Activated T-cell treated with anti-CD3 and anti-CD28 coated beads for 24 hours (primary cell): Measurements from ENCODE around the gene PANK4.
A peak's percentile ranks its signal among the peaks of the same experiment; 100 is the strongest.

Source experiments
- DNase-seq: peaks from one replicate; pipeline ENCODE4 v3.0.0-alpha.2; 2020; ENCODE audit warnings: low read depth

Gene PANK4

DNA sequence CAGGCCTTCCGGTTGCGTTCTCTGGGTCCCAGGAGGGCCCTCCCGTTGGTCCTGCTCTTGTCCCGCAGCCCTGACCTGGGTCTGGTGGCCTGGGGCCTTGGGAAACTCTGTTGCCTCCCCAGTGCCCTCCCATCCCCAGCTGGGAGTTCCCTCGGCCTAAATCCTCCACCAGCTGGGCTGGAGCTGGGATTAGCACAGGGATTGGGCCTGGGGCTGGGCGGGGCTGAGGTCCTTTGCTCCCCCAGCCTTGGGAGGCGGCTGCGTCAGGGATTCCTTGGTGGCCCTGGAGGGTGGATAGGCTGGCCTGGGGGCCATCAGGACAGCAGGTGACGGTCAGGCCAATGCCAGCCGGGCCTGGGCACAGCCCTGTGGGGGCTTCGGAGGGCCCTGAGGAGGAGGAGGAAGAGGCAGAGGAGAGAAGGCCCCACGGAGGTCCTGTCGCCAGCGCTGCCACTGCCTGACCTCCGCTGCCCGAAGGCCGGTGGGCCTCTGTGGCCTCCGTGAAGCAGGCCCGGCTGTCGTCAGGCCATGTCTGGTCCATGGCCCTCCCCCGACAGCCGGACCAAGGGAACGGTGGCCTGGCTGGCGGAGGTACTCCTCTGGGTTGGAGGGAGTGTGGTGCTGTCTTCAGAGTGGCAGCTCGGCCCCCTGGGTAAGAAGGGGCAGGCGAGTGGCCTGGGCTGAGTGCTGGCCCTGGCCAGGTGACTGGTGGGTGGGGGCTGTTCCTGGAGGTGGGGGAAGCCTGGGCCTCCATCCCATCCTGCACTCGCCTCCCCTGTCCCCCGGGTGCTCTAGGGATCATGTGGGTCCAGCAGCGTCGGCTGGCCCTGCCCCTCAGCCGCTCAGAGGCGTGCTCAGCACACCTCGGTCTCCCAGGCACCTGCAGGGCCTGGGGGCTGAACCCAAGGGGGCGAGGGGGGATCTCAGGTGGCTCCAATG lies 50.1 kb downstream of the PANK4 start, which contains the start of gene PLCH2:
Gene PLCH2 (plus strand): TSS at position 229 of the 939 bp plus-strand sequence. CDS start 300 bp downstream, at position 529.
- DNase-seq, result no peak

DNA sequence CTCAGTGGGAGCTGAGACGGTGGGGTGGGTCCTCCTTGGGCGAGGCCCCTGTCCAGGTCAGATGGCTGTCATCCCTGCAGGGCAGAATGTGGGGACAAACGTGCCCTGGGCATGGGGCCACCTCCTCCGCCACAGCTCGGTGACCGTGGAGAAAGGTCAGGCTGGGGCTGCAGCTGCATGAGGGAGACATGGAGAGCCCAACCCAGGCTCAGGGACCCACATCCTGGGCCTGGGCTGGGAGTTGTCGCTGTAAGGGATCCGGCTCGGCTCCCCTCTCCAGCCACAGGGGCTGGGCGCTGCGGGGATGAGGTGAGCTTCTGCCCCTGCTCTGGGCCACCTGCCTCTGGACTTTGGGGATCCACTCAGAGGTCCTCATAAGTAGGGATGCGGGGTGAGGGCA lies 50.8 kb downstream of the PANK4 start:
- DNase-seq, result no peak

DNA sequence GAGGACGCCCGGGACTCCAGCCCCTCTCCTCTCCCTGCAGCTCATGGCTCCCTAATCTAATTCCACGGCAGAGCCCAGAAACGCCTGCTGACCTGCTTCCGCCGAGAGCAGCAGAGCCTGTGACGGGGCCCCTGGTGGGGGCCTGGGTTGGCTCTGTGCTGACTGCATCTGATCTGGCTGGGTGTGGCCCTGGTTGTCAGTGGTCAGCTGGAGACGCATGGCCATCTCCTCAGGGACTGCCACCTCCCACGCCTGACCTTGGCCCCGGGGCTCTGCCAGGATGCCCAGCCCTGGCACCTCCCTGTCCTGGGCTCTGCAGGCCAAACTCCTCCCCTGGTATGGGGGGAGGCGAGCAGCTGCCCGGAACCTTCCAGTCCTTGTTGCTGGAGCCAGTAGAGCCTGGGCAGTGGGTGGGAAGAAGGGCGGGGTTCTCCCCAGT lies 51.4 kb downstream of the PANK4 start:
- DNase-seq, result no peak

DNA sequence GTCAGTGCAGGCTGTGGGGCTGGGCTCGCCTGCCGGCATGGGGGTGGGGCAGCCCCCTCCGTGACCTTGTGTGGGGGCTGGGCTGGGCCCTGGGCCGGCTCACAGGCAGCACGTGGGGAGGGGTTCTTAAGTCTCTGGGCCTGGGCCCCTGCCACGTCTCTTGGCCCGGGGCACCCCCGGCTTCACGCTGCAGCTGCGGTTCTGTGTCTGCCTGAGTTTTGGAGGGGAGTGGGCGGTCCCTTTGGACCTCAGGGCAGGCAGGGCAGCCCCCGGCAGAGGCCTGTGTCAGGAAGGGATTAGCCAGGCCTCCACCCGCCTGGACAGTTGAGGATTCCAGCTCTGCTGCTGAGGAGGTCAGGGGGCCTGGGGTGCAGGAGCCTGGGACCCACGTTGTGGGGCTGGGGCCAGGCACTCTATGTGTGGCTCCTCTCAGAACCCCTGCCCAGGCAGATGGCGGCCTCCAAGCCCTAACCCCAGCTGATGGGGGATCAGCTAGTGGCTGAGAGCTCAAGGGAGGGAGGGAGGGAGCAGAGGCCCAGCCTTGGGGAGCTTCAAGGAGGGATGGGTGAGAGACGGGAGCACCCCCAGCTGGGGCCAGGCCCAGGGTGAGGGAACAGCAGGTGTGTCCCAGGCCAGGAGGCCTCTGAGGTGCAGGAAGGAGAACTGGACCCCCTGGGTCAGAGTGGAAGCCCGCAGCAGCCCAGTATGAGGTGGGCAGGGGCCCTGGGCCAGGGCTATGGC lies 52.1 kb downstream of the PANK4 start:
- DNase-seq, result no peak

DNA sequence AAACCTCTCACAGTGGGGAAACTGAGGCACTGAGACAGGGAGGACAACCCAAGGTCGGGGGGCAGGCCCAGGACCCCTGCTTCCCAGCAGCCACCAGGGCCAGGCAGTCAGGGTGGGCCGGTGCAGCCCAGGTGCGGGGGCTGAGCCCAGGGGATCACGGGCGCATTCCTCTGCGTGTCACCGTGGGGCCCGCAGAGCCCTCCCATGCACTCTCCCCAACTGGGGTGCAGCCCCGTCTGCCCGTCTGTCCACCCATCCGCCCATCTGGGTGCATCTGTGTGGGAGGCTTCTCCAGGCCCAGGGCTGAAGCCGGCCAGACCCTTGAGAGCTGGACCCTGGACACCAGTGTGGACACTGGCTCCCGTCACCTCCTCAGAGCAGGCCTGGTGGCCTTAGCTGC lies 53.2 kb downstream of the PANK4 start:
- DNase-seq, result no peak

DNA sequence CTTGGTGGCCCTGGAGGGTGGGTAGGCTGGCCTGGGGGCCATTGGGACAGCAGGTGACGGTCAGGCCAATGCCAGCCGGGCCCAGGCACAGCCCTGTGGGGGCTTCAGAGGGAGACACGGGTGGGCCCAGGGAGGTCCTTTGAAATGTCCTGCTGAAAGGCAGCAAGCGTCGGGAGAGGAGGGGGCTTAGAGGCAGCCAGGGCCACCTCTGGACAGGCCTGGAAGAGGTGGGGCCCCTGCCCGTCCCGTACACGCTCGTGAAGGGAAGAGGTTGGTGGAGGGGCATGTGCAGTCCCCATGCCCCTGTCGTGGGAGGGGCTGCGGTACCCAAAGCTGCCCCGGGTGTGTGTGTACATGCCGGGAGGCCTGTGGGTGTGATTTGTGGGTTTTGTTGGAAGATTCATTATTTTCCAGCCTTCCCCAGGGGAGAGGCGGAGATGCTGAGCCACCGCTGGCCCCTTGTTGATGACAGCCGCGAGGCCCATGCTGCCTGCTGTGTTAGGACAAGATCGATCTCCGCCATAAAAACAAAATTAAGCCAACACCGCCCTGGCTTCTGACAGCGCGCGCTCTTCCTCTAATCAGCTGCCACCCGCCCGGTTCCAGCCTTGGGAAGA lies 53.7 kb downstream of the PANK4 start:
- DNase-seq, result no peak

DNA sequence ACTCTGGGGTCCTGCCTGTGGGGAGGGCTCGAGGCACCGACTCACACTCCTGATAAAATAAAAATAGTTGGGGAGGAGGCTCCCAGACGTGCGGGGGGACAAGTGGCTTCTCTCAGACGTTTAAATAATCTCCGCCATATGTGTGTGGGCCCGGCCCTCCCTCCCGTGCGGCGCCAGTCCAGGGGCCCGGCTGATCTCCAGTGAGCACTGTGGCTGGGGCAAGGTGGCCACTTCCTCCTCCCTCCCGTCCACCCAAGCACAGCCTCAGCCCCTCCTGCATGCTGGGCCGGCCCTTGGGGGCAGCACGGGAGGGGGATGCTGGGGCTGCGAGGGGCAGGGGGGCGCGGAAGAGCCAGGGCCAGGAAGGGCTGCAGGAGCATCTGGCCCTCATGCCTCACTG lies 54.3 kb downstream of the PANK4 start:
- DNase-seq, result no peak

DNA sequence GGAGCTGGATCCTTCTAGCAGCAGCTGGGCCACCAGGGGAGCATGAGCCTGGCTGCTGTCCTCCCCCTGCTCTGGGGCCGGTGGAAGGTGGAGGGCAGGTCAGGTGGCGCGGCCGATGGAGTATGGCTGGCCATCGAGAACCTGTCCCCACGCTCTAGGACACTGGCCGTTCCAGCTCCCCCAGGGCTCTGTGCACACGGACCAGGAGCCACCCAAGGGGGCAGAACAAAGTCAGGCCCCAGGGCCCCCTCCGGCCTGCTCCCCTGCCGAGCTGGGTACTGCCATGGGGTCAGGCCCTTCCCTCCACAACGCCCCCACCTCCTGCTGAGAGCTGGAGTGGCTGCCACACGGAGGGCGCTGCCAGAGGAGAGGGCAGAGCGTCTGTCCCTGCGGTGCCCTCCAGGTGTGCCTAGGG lies 54.8 kb downstream of the PANK4 start:
- no peak for DNase-seq

DNA sequence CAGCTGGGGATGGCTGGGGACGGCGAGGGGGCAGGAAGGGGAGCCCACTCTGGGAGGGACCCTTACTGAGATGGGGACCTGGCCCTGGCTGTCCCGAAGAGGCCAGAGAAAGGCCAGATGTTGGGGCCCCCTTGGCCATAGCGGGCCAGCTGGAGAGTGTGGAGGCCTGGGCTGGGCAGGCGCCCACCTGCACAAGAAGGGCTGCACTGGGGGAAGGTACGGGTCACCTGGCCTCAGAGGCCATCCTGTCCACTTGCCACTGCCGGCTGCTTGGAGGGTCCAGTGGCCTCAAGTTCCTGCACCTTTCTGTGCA lies 55.3 kb downstream of the PANK4 start:
- no peak for DNase-seq

DNA sequence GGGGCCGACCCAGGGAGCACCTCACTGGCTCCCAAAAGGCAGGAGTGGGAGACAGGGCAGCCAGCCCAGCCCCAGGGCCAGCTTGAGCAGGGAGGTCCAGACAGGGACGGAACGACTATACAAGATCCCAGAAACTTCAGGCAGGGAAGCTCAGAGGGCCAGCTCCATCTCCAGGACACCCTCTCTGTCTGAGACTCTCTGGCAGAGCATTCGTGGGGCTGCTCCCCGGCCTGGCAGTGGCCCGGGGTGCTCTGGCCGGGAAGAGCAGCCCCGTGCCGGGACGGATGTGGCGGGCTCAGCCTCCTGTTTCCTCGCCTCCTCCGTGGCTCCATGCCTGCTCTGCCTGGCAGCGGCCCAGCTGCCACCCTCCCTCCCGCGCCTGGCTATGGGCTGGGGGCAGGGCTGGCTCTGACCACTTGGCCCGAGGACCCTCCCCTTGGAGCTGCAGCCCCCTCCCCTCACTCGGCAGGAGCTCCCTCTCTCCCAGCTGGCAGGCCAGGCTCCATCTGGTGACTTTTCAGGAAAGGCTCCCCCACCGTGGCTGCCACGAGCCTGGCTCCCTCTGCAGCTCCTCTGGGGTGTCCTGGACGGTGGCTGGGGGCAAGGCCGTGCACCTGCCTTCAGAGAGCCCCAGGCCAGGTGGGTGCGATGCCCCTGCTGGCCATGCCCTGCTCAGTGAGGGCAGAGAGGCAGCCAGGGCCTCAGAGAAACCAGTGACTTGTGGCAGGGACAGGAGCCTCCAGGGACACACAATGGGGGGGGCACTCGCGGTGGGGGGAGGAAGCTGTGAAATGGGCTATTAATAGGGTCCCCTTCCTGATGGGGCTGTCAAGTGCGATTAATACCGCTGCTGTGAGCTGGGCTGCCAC lies 55.9 kb downstream of the PANK4 start:
- no peak for DNase-seq

DNA sequence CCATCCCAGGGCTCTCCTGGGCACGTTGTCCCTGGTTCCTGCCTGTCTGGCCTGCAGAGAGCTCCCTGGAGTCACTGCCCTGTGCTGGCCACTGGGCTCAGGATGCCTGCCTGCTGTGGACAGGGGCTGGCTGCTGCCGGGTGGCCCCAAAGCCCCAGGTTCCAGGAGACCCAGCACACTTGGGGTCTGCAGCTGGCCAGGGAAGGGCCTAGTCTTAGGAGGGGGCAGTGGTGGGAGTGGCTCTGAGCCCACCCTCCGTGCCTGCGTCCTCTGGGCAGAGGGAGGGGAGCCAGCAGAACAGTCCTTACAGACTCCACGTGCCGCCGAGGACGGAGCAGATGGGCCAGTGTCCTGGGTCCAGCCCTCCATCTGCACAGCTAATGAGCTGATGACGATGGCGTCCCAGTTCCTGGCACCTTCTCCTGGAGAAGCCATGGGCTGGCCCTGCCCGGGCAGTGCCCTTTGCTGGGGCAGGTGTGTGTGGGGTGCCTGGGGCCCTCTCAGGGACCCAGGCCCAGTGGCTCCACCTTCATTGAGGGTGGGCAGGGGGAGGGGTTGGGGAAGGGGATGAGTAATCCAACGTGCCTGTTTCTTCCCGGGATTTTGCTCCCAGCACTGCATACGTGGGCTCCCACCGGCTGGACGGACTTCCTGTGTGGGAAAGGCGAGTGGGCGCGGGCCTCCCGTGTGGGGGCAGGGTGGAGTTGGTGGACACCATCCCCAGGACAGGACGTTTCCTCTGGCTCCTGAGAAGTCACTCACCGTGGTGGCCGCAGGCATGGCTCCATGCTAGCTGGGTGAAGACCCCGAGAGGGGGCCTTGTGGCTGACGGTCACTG lies 57.1 kb downstream of the PANK4 start:
- DNase-seq, result no peak

DNA sequence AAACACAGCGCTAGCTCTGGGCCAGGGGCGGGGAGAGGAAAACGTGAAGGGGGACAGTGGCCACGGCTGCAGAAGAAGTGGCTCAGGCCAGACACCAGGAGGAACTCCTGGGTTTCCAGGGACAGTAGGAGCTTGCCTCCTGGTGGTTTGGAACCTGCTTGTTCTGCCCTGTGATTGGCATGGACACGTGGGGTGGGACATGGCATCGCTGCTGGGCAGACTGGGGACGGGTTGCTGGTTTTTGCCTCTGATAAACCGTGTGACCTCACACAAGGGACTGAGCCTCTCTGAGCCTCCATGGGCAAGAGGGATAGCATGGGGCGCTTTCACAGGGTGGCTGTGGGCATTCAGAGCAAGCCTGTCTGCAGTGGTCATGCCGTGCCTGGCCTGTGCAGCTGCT lies 57.9 kb downstream of the PANK4 start:
- DNase-seq, result no peak

DNA sequence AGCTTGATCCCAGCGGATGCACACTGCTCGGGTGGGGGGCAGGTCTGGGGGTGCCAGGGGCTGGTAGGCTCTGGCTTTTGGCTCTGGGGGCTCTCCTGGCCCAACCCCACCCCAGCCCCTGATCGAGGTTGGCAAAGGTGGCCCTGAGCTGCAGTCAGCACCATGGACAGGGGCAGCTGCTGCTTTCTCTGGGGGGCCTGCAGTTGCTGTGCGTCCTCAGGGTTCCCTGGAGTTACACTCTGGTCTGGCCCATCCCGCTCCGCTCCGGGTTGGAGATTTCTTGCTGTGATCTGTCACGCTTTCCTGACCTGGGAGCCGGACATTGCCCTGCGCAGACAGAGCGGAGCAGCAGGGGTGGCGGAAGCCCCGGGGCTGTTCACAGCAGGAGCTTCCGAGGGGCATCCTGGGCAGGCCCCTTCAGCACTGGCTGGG lies 58.3 kb downstream of the PANK4 start:
- DNase-seq, result peak; percentile 4

DNA sequence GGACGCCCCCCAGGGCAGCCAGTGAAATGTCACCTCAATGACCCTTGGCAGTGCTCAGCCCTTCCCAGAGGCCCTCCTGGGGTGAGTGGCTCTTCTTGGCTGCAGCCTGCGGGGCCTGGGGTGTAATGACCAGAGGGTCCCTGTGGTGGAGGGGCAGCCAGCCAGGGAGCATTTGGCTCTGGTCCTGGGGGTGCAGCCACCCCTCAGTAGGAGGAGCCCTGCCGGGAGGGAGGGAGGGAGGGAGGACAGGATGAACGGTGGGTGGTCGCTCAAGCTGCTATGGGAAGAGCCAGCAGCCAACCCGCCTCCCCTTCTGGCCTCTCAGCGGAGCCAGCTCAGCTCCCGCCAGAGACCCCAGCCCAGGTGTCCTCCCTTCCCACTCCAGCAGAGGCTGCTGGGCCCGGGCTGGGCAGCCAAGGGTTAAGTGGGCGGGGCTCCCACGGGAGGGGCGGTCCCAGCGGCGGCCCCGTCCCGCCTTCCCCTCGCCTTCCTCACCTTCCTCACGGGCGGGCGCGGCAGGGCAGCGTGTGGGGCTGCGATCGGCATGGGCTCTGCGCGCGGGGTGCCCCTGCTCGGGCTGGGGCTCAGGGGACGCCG lies 59.3 kb downstream of the PANK4 start:
- peak; percentile 16 for DNase-seq

DNA sequence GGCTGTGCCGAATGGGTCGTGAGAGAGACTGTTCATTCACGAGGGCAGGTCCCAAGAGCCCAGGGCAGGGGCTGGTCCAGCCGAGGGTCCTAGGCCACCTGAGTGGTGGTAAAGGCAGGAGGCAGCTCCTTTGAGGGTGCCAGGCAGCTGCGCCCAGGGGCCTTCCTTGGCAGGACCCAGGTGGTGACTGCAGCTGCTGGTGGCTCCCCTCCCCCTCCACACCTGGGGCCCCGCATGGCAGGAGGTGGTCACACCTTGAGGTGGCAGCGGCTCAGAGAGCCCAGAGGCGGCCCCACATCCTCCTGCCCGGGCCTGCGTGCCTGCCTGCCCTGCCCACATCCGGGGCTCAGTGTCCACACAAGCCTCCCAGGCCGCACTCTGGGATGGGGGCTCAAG lies 60.1 kb downstream of the PANK4 start:
- no peak for DNase-seq

DNA sequence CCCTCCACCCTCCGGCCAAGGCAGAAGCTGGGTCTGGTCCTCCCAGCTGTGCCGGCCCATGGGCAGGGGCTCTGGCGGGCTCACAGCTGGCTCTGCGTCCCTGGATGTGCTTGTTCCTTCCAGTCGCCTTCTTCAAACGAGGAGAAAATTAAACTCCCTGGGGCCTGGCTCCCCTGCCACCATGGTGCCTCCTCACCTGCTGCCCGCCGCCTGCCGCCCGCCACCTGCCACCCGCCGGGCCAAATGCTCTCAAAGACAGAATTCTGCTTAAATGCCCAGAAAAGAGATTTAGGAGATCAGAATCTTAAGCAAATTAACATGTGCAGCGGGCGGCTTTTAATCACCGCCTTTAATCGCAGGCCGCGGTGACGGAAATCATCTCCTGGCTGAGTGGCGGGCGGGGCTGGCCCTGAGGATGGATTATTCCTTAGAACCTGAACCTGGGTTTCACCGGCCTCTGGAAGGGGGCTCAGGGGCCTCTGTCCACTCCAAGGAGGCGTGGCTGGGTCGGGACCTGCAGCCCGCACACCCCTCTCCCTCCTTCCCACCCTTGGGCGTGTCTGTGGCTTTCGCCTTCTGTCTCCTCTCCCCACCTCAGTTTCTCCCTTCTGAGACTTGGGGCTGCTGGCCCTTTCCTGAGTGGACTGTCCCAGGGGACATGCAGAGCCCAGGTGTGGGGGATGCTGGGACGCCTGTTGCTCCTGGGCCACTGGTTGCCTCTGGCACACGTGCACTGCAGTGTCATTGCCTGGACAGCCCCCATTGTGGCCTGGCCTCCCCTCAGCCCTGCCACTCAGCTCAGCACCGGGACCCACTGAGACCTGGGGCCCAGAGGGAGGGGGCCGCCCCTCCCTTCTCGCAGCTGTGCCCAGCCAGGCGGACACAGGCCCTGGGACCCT lies 60.8 kb downstream of the PANK4 start:
- DNase-seq, result no peak

DNA sequence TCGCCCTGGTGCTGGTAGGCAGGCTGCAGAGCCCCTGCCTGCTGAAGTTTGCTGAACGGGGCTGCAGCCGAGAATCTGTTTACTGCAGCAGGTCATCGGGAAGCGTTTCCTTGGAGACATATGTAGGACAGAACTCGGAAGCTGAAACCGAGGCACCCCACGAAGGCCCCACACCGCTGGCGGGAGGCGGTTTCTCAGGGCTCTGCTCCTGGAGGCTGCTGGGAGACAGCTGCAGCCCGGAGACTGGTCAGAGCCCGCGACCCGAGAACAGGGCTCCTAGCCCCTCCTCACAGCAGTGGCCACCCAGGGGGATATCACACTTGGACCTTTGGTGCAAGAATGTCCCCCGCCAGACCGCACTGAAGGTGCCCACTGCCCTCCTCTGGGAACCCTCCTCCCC lies 63.0 kb downstream of the PANK4 start:
- no peak for DNase-seq

DNA sequence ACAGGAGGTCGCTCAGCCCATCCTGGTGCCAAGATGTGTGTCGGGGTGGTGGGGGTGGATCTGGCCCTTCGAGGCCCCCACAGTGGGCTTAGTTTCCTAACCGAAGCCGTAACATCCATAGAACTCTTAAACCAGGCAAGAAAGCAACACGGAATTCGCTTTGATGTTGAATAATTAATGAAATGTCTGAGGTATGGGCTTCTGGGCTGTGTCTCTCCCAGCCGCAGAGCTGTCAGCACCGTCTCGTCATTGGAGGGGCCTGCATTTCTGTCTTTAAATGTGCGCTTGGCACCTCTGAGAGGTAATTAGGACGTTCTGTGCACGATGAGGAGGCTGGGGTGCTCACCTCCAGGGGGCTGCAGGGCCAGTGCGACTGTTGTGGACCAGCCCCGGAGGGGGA lies 63.6 kb downstream of the PANK4 start:
- no peak for DNase-seq

DNA sequence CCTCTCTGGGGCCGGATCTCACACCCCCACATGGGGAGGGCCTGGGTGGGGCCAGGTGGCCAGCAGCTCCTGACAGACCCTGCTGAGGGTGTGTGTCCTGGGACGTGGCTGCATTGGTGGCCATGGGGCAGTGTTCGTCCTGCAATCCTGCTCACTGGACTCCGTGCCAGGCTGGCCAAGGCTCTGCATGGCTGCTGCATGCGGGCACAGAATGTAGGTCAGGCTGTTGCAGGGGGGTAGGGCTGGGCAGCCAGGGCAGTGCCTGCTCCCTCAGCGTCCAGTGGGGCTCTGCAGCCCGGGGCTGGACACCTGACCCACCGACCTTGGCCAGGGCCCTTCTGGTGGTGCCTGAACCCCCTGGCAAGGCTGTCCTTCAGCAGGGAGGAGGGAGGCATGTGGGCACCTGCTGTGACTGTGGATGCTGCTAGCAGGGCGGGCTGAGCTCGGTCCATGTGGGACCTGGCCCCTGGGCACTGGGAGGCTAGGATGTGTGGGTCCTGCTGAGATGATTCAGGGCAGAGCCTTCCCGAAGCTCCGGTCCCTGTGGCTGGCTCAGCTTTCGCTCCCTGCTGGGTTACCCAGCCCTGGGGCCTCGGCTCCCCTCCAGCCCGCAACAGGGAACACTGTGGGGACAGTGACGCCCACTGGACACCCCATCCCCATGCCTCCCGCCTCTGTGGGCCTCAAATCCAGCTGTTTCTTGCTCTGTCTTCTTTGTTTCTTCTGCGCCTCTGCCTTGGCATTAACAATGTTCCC lies 65.2 kb downstream of the PANK4 start:
- DNase-seq, result no peak
